Fibroblast of lung (primary cell): ENCODE measurements around the gene HNRNPA2B1.

Source experiments
- CTCF ChIP-seq, 2 donors: IDR thresholded peaks in 1 of 2; conservative IDR thresholded peaks in 1 of 2; 1 replicate in 1 of 2; 2 replicates in 1 of 2; pipeline ENCODE4 v1.5.1; 2011 to 2012; ENCODE audit warnings: low read length in 2 of 2, control low read depth in 1 of 2, inconsistent platforms in 1 of 2, low read depth in 1 of 2, mild to moderate bottlenecking in 1 of 2
- EZH2 ChIP-seq: IDR thresholded peaks from 2 replicates; pipeline ENCODE4 v1.5.1; 2012; ENCODE audit warnings: low read length, control low read depth, mild to moderate bottlenecking; ENCODE audit errors: missing control alignments

- TF ChIP-seq CTCF (conservative IDR thresholded peaks at IDR 0.05 in 1 of 2, IDR thresholded peaks at IDR 0.05 in 1 of 2; ENCODE audit: low read depth in 1 of 2, low read length in 2 of 2): no peak
- TF ChIP-seq EZH2: no peak
These were observed 17.8 kb downstream of the HNRNPA2B1 start for GRCh38 chr7:26182706-26183105.
